GM19240 (cell line): ENCODE results near the gene CEP164.
"Not testable (repeated sequence)": the region's sequence is repeated elsewhere in the genome, so short reads cannot be mapped to it uniquely, and the experiment has no call there.

ENCODE experiments used
- DNase-seq: peaks from one replicate; pipeline ENCODE4 v3.0.0; 2011; ENCODE audit warnings: low spot score; ENCODE audit not compliant: insufficient read length

CEP164 gene

DNA sequence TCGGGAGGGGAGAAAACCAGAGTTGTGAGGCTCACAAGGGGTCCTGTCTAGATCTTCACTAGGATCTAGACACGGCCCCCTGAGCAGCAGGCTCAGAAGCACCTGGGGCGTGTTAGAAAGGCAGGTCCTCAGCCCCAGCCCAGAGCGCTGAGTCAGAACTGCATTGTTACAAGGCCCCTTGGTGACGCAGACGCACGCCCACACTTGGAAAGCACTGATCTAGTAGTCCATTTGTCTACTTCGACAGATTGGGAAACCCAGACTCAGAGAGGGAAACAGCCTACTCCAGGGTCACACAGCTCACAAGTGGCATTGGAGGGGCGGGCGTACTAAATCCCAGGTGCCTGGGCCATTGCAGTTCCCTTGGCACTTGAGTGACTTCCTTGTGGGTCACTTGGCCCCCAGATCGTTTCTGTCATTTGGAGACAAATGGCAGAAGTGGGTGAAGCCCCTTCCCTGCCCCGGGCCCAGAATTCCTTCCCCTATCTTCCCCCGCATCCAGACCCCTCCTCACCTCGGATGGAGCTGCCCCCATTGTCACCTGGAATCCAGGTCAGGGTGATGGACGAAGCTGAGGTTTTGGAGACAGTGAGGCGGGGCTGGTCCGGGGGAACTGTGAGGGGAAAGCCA lies 110.8 kb downstream of the CEP164 start:
- DNase-seq, result no peak

GRCh38 chr11:117439256-117439655 lies 111.6 kb downstream of the CEP164 start:
- no peak for DNase-seq

GRCh38 chr11:117440258-117440657 lies 112.6 kb downstream of the CEP164 start:
- no peak for DNase-seq

DNA sequence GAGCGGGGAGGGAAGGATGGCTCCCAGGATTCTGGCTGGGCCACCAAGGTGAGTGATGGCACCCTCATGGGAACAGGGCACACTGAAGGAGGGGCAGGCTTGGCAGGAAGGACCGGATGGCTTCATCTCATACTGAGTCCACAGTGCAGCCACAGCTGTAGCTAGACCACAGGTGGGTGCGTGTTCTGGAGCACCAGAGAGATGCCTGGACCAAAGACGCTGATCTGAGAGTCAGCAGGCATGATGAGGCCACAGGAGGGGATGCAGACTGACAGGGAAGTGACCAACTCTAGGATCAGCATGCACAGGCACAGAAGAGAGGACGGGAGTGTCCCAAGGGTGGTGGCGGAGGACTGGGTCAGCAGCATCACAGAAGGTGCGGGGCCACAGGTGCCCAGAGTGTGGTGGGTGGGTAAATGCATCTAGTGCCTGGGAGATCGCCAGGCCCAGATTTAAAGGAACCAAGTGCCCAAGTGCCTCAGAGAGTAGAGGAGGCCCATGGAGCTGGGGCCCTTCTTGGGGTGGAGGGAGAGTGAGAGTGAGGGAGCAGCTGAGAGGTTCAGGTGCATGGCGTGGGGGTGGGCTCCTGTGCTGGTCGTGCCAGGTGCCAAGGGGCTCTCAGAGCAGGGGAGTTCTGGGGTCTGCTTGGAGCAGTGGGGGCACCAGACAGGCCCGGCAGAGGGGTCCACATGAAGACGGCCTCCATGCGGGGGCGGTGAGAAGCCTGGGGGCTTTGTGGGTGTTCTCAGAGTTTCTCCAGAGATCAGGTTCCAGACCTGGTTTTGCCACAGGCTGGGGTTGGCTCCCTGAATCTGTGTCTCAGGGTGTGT lies 113.7 kb downstream of the CEP164 start:
- DNase-seq, result no peak

DNA sequence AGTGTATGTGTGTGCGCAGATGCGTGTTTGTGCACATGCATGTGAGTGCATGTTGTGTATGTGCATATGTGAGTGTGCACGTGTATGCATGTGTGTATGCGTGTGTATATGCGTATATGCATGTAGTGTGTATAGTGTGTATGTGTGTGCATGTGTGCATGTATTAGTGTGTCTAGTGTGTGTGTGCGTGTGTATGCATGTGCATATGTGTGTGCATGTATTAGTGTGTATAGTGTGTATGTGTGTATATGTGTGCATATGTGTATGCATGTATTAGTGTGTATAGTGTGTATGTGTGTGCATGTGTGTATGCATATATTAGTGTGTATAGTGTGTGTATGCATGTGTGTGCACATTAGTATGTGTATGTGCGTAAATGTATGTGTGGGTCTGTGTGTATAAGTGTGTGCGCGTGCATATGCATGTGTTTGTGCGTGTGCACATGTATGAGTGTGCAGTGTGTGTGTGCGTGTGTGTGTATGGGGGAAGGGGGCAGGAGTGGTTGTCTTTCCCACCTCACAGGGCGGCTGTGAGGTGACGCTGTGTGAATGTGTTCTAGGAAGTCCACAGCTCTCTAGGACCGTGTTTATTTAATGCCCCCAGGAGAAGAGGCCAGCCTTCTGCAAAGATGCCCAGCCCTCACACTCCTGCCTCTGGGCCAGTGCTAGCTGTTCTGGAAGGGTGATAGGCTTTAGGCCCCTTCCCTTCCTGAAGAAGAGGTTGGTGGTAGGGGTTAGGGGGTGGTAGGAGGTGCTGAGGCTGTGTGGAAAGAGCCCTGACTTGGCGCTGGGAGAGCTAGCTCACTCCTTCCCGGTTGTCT lies 114.6 kb downstream of the CEP164 start:
- no peak for DNase-seq

DNA sequence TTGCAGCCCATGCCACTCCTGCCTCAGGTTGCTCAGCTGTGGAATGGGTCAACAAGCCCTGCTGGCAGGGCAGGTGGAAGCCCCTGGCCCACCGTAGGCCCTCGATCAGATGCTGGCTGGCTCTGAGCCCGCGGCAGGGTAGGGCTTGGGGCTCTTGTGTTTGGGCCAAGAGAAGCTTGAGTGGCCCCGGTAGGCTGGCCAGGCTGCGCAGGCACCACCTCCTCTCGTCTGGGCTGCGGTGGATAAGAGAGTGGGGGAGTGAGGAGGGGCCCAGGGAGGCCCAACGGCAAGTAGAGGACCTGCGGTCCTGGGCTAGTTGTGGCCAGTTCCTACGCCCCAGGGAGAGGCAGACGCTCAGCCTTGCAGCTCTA lies 115.2 kb downstream of the CEP164 start:
- no peak for DNase-seq

- DNase-seq, result no peak
Observed at GRCh38 chr11:117443266-117444186, 115.9 kb downstream of the CEP164 start.

DNA sequence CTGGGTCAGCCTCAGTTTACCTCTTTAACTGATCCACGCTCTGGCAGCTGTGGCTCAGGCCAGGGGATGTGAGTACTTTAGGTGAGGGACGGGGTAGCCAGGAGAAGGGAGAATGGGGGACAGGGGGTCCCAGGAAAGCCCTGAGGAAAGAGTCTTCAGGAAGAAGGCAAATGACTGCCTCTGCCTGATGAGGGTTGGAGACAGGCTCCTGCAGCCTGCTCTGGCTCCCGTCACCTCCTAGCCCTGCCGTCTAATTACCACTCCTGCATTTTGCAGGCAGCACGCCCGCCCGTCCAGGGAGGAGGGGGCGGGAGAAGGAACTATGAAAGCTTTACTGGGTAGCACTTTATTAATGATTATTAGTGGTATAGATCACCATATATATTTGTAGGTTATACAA lies 116.6 kb downstream of the CEP164 start:
- DNase-seq, result no peak

GRCh38 chr11:117444711-117445658 lies 117.3 kb downstream of the CEP164 start:
- DNase-seq, result no peak

- no peak for DNase-seq
Observed at GRCh38 chr11:117449111-117449693, 121.5 kb downstream of the CEP164 start.

- DNase-seq, result no peak
Observed at GRCh38 chr11:117453886-117454563, 126.4 kb downstream of the CEP164 start.

DNA sequence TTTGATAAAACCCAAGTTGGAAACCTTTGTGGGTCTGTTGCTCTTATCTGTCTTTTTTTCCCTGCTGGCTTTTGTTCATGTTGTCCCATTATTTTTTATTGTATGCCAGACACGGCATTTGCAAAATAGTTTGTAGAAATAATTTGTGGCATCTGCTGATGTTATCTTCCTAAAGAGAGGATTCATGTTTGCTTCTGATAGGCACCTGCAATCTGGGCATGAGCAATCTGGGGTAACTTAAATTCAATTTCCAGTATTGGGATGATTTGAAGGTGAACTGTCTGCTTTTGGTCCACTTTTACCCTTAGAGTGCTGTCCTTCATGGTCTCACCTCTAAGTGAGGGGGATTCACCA lies 126.9 kb downstream of the CEP164 start:
- no peak for DNase-seq

GRCh38 chr11:117456027-117456720 lies 128.5 kb downstream of the CEP164 start:
- peak; percentile 72 for DNase-seq

GRCh38 chr11:117456721-117457029 lies 129.0 kb downstream of the CEP164 start:
- DNase-seq, result not testable (repeated sequence)

DNA sequence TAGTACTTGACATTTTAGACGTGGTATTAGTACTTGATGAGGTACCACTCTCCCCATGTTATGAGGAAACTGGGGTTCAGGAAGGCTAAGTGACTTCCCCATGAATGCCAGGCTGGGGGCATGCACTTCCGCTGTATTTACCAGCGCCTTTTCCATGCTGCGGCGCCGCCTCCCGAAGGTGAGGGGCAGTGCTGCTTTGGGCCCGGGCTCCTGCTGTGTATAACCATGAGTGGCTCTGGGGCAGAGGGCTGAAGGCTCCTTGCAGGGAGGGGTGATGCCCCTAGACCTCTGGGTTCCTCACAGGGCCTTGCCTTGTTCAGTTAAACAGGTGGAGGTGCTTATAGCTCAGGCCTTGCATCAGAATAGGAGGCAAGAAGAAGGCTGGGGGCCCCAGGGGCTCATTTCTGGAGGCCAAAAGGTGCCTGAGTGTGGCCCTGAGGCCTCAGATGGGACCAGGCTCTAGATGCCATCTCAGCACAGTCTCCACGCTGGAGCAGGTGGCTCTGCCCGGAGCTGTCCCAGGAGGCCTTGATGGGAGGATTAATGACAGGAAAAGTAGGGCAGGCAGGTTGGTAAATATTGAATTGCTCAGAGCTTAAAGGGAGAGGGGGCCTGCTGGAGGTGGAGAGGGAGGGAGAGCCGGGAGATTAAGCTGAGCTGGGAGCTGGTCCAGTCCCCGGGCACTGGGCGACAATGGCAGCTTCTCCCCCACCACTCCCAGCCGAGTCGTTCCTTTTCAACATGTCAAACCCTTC lies 129.6 kb downstream of the CEP164 start:
- DNase-seq, result no peak

GRCh38 chr11:117457835-117458234 lies 130.2 kb downstream of the CEP164 start:
- no peak for DNase-seq

GRCh38 chr11:117458275-117459122 lies 130.8 kb downstream of the CEP164 start:
- no peak for DNase-seq
